Gastrocnemius medialis (tissue), 4 donors: ENCODE data around the gene FRMD3. TPM values are rescaled to one million over a fixed set of nuclear protein-coding genes. Genes with fewer than 3 reads are reported as not detected.

Source experiments
- ATAC-seq, 2 donors: fragments of 150-250 bp; one replicate each; pipeline ENCODE4 v1.9.1; 2016
- DNase-seq, 2 donors: peaks; one replicate each; pipeline ENCODE4 v3.0.0-alpha.2; 2019
- H3K27ac ChIP-seq, 4 donors: fragments of 200-600 bp; sonication (generic); 1 replicate in 1 of 4; 2 replicates in 3 of 4; pipeline ENCODE4 v1.5.1; 2016 to 2018; ENCODE audit warnings: mild to moderate bottlenecking in 2 of 4, moderate library complexity in 1 of 4
- H3K27me3 ChIP-seq, 3 donors: fragments of 200-600 bp; sonication (generic) in 2 of 3; 1 replicate in 1 of 3; 2 replicates in 2 of 3; pipeline versions ENCODE4 v1.5.1 to v1.6.0; 2016 to 2019; ENCODE audit warnings: mild to moderate bottlenecking in 1 of 3, moderate library complexity in 1 of 3
- H3K36me3 ChIP-seq, 2 donors: fragments of 200-600 bp; sonication (generic) in 1 of 2; one replicate each; pipeline ENCODE4 v1.5.1; 2017 to 2018
- H3K4me1 ChIP-seq, 2 donors: fragments of 200-600 bp; sonication (generic) in 1 of 2; one replicate each; pipeline ENCODE4 v1.5.1; 2016 to 2017; ENCODE audit warnings: mild to moderate bottlenecking in 2 of 2
- H3K4me3 ChIP-seq, 4 donors: fragments of 200-600 bp; sonication (generic) in 3 of 4; 1 replicate in 1 of 4; 2 replicates in 3 of 4; pipeline ENCODE4 v1.5.1; 2016 to 2019; ENCODE audit warnings: mild to moderate bottlenecking in 2 of 4
- H3K9me3 ChIP-seq, 3 donors: fragments of 200-600 bp; sonication (generic) in 2 of 3; 1 replicate in 1 of 3; 2 replicates in 2 of 3; pipeline ENCODE4 v1.5.1; 2016 to 2019
- CTCF ChIP-seq, 5 experiments: fragments of 450-650 bp in 3 of 5; fragments of 200-600 bp in 2 of 5; sonication (generic) in 2 of 5; IDR thresholded peaks in 4 of 5; conservative IDR thresholded peaks in 1 of 5; 1 replicate in 4 of 5; 2 replicates in 1 of 5; pipeline ENCODE4 v1.5.1; 2016 to 2019; ENCODE audit warnings: antibody characterized with exemption in 5 of 5, mild to moderate bottlenecking in 3 of 5, moderate library complexity in 3 of 5
- POLR2A ChIP-seq, 2 donors: fragments of 450-650 bp; IDR thresholded peaks; one replicate each; pipeline ENCODE4 v1.6.1; 2017; ENCODE audit warnings: antibody characterized with exemption in 2 of 2, mild to moderate bottlenecking in 2 of 2, moderate library complexity in 2 of 2
- in situ Hi-C, 4 donors: fragments of 200-750 bp; cut with MboI; loops; one replicate each; pipeline versions ENCODE4 v1.15.0 to v1.8.0; 2017; ENCODE audit warnings: low sequenced_read_pairs in 4 of 4
- intact Hi-C: fragments of 100-400 bp; cut with DNase I; formaldehyde crosslinking; loops from one replicate; pipeline ENCODE4 v1.15.1; 2023; ENCODE audit warnings: low total_unique reads
- total RNA-seq, 4 donors: library from RNA; depleted of rRNA; stranded (reverse); fragments of >200 nt; gene quantifications; one replicate each; pipeline versions ENCODE4 v1.1.0 to v1.2.3, GENCODE V29; 2016

FRMD3 gene
- total RNA-seq, 4 donors from 2014 or later = 62.3 to 120 (median 94.6) TPM

GRCh38 chr9:83432877-83433550 lies 105.2 kb downstream of the FRMD3 start:
- TF ChIP-seq POLR2A (IDR thresholded peaks at IDR 0.05) (no peak), CTCF (IDR thresholded peaks at IDR 0.05 in 4 of 5, conservative IDR thresholded peaks at IDR 0.05 in 1 of 5) (no peak)
- Histone ChIP-seq H3K27ac (peak overlapping the region; percentile 40 to 84 (median 72)), H3K36me3 (no peaks in the 10 kb centered on the region), H3K27me3 (no peaks in the 10 kb centered on the region), H3K4me1 (peaks cover 28 to 38% of the 10 kb centered on the region in 2 donors), H3K4me3 (no peak overlapping the region), H3K9me3 (no peaks in the 10 kb centered on the region)
- in situ Hi-C loops (no loop called here), intact Hi-C loops (loop anchor here (5.0 kb wide), 1 partner anchor 44 kb away; no protein-coding TSS in a partner anchor)
- ATAC-seq = no peak
- DNase-seq = no peak

- no peak for TF ChIP-seq CTCF (IDR thresholded peaks at IDR 0.05 in 4 of 5, conservative IDR thresholded peaks at IDR 0.05 in 1 of 5)
- Histone ChIP-seq H3K27ac (peak overlapping the region; percentile 66 to 84 (median 72)), H3K9me3 (no peaks in the 10 kb centered on the region), H3K4me3 (peak overlapping the region in 1 of 4 donors; percentile 11), H3K4me1 (peaks cover 28 to 38% of the 10 kb centered on the region in 2 donors), H3K36me3 (no peaks in the 10 kb centered on the region), H3K27me3 (no peaks in the 10 kb centered on the region)
- DNase-seq = peak; percentile 66 to 68
- in situ Hi-C loops (no loop called here), intact Hi-C loops (loop anchor here (5.0 kb wide), 1 partner anchor 45 kb away; no protein-coding TSS in a partner anchor)
- ATAC-seq = peak; percentile 63 to 69
These were observed 106.0 kb downstream of the FRMD3 start for GRCh38 chr9:83432104-83432627.

- Histone ChIP-seq H3K27me3 (no peaks in the 10 kb centered on the region), H3K27ac (peak overlapping the region; percentile 66 to 84 (median 72)), H3K9me3 (no peaks in the 10 kb centered on the region), H3K4me1 (peaks cover 31 to 41% of the 10 kb centered on the region in 2 donors), H3K4me3 (peak overlapping the region in 1 of 4 donors; percentile 11), H3K36me3 (no peaks in the 10 kb centered on the region)
- in situ Hi-C loops (no loop called here), intact Hi-C loops (loop anchor here (5.0 kb wide), 1 partner anchor 46 kb away; no protein-coding TSS in a partner anchor)
- peak; percentile 86 to 94 for ATAC-seq
- TF ChIP-seq CTCF (IDR thresholded peaks at IDR 0.05 in 4 of 5, conservative IDR thresholded peaks at IDR 0.05 in 1 of 5) = no peak
- DNase-seq = peak; percentile 62 to 77
These were observed 106.8 kb downstream of the FRMD3 start for GRCh38 chr9:83431101-83432060.

GRCh38 chr9:83430681-83431080 lies 107.5 kb downstream of the FRMD3 start:
- Histone ChIP-seq H3K27me3 (no peaks in the 10 kb centered on the region), H3K27ac (peak overlapping the region in 3 of 4 donors; percentile 68 to 84 (median 77)), H3K9me3 (no peaks in the 10 kb centered on the region), H3K4me1 (peaks cover 35 to 39% of the 10 kb centered on the region in 2 donors), H3K36me3 (no peaks in the 10 kb centered on the region), H3K4me3 (no peak overlapping the region)
- in situ Hi-C loops (no loop called here), intact Hi-C loops (loop anchor here (5.0 kb wide), 1 partner anchor 47 kb away; no protein-coding TSS in a partner anchor)
- TF ChIP-seq CTCF (IDR thresholded peaks at IDR 0.05 in 4 of 5, conservative IDR thresholded peaks at IDR 0.05 in 1 of 5) (no peak), POLR2A (IDR thresholded peaks at IDR 0.05) (no peak)
- DNase-seq (peak in 1 of 2 donors; percentile 31), ATAC-seq (no peak)
